GM19035 (cell line): ENCODE measurements around the gene MATN1.

Source experiments
- ATAC-seq: cut with Tn5 transposase; IDR thresholded peaks from one replicate; pipeline ENCODE4 v1.9.1; 2021; ENCODE audit not compliant: unreplicated experiment

MATN1 gene

DNA sequence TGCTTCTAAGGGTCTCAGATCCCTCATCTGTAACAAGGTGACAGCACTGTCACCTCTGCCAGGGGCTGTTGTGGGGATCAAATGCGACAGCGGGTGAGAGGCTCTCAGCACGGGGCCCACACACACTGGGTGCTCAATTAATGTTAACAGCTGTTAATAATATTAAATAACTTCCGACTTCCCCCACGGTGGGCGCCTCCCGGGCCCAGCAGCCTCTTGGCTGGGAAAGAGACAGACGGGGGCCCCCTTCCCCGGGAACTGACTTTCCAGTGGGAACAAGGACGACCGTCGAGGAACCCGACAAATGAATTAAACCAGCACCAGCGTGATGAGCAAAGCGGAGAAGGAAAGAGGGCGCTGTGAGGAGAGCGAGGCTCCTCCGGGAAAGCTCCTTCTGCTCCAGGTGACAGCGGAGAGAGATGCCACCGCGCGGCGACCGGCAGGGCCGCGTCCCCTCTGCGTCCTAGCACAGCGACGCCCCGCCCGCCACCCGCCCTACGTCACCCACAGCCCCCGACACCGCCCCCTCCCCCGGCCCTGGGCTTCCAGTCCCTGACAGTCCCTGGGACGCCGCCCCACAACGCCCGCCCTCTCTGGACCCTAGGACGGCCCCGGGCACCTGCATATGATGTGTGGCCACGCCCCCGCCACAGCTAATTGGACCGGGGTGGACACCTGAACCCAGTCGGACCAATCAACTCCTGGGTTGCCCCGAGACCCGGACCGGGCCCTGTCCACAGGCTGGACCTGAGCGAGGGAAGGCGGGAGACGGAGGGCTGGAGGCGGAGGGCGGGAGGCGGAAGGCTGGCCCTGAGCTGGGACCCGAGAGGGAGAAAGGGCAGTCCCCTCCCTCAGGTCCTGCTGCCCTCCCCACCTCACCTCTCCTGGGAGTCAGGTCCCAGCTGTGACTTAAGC lies 38.2 kb downstream of the MATN1 start:
- no peak for ATAC-seq

DNA sequence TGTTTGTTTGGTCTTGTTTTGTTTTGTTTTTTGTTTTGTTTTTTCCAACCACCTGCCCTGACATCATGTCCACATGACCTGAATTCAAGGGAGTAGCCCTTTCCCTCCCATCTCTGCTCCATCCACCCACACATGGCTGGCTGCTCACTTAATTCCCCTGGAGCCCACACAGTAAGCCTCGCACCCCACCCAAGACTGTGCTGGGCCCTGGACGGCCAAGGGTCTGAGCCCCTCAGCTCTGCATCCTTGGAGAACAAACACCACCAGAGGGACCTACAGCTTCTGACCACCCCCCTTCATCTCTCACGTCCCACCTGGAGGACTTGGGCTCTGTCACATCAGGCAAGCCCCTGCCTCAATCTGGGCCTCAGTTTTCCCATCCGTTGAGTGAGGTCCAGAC lies 39.1 kb downstream of the MATN1 start:
- no peak for ATAC-seq

DNA sequence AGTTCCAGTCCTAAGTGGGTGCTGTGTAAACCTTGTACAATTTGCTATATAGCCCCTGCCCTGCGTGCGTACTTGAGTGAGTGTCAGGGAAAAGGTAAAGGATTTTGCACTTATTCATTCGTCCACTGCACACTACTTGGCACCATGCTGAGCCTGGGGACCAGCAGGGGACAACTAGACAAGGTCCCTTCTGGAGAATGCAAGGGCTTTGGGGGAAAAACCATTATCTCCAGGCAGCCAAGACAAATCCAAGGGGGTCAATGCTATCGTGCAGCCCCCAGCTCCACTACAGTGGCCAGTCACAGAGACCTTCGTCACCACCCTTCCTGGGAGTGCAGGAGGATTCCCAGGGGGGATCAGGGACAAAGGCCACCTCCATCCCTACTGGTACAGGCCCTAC lies 39.7 kb downstream of the MATN1 start:
- ATAC-seq, result no peak

DNA sequence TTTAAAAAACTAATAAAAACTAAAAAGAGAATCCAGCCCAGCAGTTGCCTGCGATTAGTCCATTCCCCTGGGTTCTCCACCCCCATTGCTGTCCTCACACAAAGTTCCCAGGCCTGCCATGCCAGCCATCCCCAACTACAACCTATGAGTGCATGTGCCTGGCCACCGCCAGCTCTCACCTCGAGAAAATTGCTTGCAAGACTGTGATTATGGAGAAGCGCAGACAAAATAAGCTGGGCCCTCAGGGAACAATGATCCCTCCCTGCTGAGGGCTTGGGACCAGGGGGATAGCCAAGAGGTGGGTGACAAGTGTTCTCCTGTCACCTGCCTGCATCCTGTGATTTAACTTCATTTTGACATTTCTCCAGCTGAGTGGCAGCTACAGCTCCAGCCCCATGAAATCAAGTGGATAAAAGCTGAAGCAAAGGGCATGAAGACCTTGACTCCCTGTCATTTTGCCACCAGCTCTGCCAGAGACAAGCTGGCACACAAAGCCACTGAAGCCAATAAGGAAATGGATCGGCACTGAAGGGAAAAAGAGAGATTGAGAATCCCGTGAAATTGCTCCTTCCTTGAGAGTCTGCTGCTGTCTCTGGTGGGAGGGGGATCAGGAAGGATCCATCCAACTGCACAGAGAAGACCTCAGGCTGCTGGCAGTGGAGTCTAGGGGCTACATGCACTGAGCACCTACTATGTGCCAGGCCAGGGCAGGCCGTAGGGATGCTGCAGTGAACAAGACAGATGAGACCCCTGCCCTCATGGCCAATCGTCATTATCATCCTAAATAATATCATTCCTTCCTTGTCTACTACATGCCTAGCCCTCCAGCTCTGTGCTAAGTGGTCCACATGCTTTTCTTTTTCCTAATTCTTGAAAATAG lies 40.7 kb downstream of the MATN1 start:
- ATAC-seq, result no peak

DNA sequence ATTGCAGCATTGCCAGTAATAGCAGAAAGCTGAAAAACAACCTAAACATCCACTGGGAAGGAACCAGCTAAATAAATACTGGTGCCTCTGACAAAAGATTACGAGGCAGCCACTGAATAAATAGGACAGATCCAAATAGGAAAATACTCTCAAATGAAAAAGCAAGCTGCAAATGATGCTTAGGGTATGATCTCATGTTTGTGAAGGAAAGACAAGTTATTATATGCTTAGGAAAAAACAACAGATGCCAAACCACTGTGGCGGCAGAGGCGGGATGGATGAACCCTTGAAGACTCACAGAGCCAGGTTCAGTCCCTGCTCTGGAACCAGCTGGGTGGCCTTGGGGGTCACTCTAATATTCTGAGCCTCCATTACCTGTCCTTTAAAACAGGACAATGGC lies 41.6 kb downstream of the MATN1 start:
- no peak for ATAC-seq

DNA sequence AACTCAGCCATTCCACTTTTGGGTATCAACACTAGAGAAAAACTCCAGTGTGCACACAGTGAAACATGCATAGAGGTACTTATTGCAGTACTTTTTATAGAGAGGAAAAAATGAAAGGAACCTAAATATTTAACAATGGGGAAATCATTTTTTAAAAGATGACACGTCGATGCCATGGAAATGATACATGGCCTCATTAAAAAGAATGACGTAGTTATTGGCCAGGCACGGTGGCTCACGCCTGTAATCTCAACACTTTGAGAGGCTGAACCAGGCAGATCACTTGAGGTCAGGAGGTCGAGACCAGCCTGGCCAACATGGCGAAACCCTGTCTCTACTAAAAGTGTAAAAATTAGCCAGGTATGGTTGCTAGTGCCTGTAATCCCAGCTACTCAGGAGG lies 42.5 kb downstream of the MATN1 start:
- ATAC-seq, result no peak

DNA sequence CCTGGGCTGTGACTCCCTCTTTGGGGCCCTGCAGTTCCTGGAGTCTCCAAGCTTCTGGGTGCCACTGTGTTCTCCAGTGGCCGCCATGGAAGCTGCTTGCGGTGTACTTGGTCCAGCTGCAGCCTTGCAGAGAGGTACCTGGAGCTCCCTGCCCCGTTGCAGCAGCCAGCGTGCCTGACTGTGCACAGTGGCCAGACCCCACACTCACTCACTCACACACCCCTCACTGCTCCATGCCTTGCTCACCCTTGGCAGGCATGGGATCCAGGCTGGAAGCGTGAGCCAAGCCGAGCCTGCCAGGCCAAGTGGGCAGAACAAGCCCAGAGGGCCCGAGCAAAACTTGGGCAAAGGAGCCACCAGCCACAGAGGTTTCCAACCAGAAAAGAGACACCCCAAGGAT lies 43.0 kb downstream of the MATN1 start:
- ATAC-seq, result no peak

DNA sequence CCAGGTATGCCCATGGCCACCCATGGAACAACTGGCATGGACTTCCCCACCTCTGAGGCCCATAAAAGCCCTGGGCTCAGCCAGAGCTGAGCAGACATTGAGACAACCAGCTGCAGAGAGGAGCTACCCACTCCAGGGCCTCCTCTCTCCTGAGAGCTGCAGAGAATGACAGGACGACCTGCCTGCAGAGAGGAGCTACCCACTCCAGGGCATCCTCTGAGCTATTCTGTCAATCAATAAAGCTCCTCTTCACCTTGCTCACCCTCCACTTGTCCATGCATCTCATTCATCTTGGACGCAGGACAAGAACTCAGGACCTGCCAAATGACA lies 43.4 kb downstream of the MATN1 start:
- no peak for ATAC-seq

DNA sequence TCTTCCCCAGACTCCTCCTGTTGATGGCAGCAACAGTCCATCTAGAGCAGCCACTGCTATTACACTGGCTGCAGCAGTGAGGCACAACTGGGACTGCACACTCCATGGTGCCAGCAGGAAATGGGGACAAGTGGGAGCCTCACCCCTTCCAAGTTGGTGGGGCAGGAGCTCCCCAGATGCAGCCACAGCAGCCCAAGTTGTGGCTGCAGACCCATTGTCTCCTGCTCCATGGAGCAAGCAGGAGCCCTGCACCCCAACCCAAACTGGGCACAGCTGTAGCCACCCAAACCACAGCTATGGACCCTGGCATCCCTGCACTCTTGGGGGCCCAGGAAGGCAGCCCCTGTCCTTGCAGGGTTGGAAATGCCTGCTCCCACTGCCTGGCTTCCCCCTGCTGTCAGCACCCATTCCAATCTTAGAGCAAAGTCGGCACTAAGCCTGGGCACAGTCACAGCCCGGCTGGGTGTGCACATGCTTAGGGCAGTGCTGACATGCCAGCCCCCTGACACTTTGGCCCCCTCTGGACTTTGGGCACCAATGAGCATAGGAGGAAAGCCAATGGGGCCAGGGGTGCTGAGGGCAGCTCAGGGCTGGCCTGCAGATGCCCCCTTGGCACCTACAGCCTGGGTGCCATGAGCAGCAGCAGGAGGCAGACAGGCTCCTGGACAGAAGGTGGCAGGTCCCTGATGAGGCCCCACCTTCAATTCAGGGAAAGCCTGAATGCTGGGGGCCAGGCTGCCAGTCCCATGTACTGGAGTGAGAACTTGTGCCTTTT lies 44.0 kb downstream of the MATN1 start:
- no peak for ATAC-seq

DNA sequence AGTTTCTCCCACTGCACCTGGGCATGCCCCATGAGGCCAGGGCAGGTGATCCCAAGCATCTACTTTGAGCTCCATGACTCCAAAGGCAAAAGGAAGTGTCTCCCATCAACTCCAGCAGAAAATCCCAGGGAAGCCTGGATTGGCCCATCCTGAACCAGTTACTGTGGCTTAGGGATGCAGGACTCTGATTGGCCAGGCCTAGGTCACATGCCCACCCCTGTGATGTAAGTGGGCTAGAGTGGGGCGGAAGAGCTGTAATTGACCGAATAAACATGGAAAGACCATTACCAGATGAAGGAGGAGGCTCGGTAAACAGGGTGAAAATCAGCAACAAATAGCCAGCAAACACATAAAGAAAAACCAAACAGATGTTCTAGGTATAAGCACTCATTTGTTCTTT lies 45.2 kb downstream of the MATN1 start:
- ATAC-seq, result no peak

DNA sequence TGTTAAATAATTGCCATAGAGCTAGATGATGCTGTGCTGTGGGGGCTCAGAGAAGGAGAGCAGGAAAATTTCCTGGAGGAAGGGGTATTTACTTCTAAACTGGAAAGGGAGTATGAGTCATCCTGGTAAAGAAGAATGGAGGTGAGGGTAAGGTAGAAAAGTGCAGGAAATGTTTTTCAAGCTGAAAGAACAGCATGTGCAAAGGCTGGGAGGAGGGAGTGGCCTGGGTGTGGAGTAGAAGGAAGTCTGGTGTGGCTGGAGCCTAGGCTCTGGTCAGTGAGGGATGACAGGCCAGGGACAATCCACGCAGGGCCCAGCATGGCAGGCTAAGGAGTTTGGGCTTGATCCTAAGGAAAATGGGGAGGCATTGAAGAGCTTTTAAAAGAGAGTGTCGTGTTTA lies 45.9 kb downstream of the MATN1 start:
- no peak for ATAC-seq

DNA sequence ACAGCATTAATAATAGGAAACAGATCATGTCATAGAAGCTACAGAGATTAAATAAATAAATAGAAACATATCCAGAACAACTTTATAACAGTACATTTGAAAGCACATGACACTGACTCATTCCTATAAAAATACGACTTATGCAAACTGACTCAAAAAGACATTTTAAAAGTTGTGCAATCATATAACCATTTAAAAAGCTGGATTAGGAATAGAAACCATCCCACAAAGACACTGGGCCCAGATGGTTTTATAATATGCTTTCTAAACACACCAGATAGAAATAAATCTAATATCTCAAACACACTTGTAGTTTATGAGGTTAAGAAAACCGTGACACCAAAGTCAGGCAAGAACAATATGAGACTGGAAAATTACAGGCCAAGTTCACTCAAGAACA lies 47.6 kb downstream of the MATN1 start:
- ATAC-seq, result no peak

DNA sequence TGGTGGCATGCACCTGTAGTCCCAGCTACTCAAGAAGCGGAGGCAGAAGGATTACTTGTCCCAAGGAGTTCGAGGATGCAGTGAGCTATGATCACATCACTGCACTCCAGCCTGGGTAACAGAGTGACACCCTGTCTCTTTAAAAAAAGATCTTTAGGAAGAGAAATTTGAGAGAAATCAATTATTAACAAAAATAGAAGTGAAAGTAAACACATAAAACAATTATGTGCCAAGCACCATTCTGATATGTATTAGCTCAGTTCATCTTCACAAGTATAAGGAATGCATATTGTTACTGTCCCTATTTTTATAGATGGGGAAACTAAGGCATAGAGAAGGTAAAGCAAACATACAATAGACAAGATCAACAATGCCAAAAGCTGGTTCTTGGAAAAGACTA lies 48.1 kb downstream of the MATN1 start:
- ATAC-seq, result no peak

DNA sequence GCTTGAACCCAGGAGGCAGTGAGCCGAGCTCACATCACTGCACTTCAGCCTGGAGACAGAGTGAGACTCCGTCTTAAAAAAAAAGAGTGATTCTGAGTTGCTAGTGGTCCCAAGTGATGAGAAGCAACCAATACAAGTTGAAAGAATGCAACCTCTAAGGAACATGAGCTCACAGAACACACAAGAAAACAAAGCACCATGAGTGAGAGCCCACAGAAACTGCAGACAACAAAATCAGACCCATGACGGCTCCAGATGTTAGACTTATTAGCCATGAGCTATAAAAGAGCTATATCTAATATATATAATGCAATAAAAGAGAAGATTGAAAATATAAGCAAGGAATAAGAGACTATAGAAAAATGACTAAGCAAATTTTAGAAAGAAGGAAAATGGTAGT lies 50.0 kb downstream of the MATN1 start:
- no peak for ATAC-seq

DNA sequence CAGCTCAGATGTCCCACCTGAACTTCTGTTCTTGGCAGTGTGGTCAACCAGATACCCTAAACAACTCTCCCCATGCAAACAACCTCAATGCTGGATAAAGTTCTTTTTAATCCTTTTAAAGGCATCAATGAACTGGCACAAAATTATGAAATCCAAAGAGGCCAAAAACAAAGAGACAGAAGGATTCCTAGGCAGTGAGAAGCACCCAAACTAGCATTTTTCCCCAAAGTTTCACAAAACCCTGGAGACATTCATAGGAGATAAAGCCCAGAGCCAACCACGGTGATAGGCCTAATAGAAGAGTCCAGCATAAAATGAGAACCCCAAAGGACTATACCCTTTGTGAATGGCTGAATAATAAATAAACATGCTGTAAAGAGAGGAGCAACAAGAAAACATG lies 50.7 kb downstream of the MATN1 start:
- ATAC-seq, result no peak

DNA sequence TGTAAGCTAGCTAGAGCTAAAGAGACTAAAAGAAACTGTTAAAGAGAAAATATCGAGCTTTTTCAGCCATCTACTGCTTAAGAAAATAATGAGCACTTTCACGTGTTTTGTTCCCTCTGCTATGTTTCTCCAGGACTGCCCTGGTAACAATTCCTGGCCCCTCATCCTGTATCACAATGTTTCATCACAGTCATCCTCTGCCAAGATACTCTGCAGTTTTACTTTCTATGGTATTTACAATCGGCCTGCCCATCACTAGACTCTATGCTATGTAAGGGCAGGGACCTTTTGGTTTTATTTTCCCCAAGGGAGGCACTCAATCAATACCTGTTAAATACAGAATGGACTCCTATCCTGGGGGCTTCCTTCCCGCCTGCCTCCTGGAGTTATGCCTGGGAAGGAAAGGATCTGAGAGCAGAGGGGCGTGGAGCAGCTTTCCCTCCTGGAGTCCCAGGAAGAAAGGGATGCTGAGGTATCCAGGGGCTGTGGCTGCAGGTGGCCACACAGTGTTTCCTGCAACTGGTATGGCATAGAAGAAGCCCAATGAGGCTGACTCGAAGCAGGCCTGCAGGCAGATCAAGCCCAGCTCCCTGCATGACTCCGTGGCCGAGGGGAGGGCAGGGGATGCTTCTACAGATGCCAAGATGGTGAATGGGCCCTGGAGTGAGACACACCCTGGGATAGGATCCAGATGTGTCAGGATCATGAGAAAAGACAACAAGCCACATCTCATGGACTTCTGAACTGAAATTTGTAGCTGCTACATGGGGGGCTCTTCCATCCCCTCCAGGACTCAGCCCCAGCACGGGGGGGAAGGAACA lies 52.9 kb downstream of the MATN1 start:
- no peak for ATAC-seq

DNA sequence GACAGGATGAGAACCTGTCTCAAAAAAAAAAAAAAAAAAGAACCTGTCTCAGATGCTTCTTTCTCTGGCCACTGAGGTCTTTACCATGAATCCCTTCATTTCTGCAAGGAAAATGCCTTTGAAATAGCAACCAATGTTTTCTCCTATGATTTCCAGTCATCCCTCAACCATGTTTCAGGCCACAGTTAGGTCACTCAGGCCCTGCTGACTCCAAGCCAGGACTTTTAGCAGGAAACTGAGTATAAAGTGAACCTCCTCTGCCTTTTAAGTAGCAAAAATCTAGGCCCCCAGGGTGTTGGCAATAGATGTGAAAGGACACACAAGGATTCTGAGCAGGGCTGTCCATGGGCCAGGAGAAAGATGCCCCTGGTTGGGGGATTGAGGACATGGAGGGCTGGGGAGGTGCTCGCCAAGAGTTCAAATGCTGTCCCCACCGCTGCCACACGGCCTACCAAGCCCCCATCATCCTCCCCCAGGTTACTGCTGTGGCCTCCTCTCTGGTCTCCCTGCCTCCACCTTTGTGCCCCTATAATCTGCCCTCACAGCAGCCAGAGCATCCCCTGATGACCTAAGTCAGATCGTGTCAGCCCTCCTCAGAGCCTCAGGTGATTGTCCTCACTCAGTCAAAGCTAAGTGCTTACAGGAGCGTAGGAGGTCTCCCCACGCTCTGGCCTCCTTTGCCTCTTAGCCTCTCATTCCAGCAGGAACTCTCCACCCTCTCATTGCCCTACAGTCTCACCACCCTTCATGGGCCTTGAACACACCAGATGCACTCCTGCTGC lies 54.6 kb downstream of the MATN1 start:
- ATAC-seq, result no peak

DNA sequence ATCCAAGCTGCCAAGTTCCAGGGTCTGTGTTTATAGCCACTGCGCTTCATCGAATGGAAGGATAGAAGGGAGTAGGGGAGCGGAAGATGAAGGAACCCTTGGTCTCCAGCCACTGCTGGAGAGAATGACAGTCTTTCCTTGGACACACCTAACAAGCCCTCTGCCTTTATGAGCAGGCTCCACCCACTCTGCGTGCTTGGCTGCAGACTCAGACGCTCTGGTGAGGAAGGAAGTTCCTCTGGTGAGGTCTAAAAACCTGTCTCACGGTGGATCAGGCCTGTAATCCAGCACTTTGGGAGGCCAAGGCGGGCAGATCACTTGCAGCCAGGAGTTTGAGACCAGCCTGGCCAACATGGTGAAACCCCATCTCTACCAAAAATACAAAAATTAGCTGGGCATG lies 55.4 kb downstream of the MATN1 start:
- ATAC-seq, result no peak

DNA sequence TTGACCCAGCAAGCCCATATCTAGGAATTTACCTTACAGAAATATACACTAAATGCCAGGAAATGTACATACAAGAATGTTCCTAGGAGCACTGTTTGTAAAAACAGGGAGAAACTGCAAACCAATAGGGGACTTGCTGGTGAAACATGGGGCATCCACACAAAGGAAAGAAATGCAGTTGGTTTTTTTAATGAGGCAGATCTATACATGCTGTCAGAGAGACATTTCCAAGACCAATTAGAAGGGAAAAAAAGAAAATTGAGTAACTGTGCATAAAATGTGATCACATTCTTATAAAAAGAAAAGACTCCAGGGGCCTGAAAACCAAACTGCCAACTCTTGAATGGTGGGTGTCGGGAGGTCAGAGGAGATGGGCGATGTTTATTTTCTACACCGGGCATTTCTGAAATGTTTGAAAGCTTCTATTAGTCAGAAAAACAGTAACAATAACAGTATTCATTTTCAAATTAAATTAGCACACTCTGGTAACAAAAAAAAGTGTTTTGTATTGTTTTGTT lies 56.6 kb downstream of the MATN1 start:
- no peak for ATAC-seq
